Fibroblast of mammary gland (primary cell): ENCODE results near the gene SP9.
"Not testable (repeated sequence)": the region's sequence is repeated elsewhere in the genome, so short reads cannot be mapped to it uniquely, and the experiment has no call there.

ENCODE experiments used
- DNase-seq: peaks from one replicate; pipeline ENCODE4 v3.0.0-alpha.2; 2010; ENCODE audit warnings: low read depth
- H3K4me3 ChIP-seq: 2 replicates; pipeline ENCODE4 v1.5.1; 2011; ENCODE audit warnings: low read depth, mild to moderate bottlenecking, low read length, moderate library complexity; ENCODE audit not compliant: control insufficient read depth
- CTCF ChIP-seq: conservative IDR thresholded peaks from 2 replicates; pipeline ENCODE4 v1.5.1; 2011; ENCODE audit warnings: low read depth, low read length, inconsistent platforms; ENCODE audit not compliant: control insufficient read depth, insufficient read depth

SP9 gene

DNA sequence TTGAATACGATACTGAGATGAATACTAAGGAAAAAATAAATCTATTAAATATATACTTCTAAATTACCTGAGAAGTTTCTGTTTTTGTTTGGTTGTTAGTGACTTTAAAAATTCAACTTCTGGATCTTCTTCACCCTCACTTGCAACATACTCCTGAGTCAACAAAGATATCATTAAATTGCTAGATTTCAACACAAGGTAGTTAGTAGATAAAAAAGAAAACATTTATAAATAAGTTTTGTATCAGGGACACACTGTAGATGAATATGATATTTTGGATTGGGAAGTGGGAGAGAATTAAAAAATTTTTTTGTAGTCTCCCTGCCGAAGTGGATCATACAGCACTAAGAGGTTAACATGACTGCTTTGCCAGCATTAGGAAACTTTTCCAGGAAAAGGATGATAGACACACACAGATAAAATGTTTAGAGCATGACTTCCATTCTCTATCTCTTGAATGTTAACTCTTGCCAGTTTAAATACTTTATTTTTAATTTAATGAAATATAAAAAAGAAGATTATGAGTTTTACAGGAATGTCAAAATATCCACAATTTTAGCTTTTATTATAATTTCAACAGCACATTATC, 15.9 kb downstream of the SP9 start:
- no peak for TF ChIP-seq CTCF
- no peak overlapping the region for H3K4me3 ChIP-seq
- no peak for DNase-seq

DNA sequence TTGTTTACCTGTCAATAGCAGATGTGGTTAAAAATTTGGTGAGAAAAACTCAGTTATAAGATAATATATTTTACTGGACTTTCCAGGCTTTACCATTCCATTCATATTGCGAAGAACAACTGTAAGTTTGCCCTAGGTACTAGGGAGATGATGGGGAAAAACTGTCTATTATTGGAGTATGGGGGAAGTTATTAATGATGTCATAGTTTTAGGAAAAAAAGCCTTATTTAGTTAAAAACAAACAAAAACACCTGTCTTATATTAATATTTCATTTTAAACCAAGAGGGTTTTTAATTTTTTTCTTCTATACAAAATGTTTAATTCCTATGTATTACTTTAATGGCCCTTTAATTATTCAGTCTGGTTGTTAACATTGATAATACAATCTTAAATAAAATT, 18.2 kb downstream of the SP9 start:
- H3K4me3 ChIP-seq = no peak overlapping the region
- TF ChIP-seq CTCF = no peak
- no peak for DNase-seq

DNA sequence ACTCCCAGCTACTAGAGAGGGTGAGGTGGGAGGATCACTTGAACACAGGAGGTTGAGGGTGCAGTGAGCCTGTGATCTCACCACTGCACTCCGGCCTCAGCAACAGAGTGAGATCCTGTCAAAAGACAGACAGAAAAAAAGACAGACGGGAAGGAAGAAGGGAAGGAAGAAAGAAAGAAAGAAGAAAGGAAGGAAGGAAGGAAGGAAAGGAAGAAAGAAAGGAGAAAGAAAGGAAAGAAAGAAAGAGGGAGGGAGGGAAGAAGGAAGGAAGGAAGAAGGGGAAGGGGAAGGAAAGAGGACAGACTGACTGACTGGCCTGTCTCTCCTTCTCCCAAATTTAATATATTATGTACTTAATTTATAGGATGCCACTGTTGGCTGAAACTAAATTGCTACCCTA, 21.6 kb downstream of the SP9 start:
- no peak for DNase-seq
- TF ChIP-seq CTCF = no peak
- no peak overlapping the region for H3K4me3 ChIP-seq

- not testable (repeated sequence) for DNase-seq, H3K4me3 ChIP-seq
Measured at GRCh38 chr2:174359663-174360062, 24.9 kb downstream of the SP9 start.

GRCh38 chr2:174362949-174363348, 28.2 kb downstream of the SP9 start:
- no peak overlapping the region for H3K4me3 ChIP-seq
- no peak for TF ChIP-seq CTCF
- no peak for DNase-seq

DNA sequence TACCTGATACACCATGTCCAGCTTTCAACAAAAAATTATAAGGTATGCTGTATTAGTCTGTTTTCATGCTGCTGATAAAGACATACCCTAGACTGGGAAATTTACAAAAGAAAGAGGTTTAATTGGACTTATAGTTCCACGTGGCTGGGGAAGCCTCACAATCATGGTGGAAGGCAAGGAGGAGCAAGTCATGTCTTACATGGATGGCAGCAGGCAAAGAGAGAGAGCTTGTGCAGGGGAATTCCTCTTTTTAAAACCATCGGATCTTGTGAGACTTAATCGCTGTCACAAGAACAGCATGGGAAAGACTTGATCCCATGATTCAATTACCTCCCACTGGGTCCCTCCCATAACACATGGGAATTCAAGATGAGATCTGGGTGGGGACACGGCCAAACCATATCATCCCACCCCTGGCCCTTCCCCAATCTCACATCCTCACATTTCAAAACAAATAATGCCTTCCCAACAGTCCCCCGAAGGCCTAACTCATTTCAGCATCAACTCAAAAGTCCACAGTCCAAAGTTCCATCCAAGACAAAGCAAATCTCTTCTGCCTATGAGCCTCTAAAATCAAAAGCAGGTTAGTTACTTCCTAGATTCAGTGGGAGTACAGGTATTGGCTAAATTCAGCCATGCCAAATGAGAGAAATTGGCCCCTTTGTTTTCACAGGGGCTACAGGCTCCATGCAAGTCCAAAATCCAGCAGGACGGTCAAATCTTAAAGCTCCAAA, 28.9 kb downstream of the SP9 start:
- H3K4me3 ChIP-seq, DNase-seq: not testable (repeated sequence)

- TF ChIP-seq CTCF = no peak
- no peak overlapping the region for H3K4me3 ChIP-seq
- DNase-seq = no peak
Measured at GRCh38 chr2:174364628-174365027, 29.9 kb downstream of the SP9 start.

DNA sequence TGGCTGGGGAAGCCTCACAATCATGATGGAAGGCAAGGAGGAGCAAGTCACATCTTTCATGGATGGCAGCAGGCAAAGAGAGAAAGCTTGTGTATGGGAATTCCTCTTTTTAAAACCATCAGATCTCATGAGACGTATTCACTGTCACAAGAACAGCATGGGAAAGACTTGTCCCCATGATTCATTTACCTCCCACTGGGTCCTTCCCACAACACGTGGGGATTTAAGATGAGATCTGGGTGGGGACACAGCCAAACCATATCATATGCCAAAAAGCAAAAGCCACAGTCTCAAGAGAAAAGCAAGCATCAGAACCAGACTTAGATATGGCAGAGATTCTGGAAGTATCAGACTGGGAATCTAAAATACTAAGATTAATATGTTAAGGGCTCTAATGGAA, 30.8 kb downstream of the SP9 start:
- no peak overlapping the region for H3K4me3 ChIP-seq

More for the DNA sequence above, 30.8 kb downstream of the SP9 start:
- no peak for TF ChIP-seq CTCF
- DNase-seq = no peak
